Endothelial cell of umbilical vein (primary cell): Measurements from ENCODE around the gene LRRC17. TPM values are rescaled to one million over a fixed set of nuclear protein-coding genes. Genes with fewer than 3 reads are reported as not detected.

Experiments
- BruUV-seq: library from RNA; stranded (reverse); fragments of 400-500 nt; replicated peaks from 2 replicates; lab custom pipeline; 2021; lab: Mats Ljungman, UMichigan
- CTCF ChIA-PET: fragments of 300-600, 350-600 bp; sonication (Branson Sonifier 250); formaldehyde crosslinking; loops from one replicate; lab custom pipeline; 2021; ENCODE audit warnings: antibody characterized with exemption, inconsistent platforms; lab: Charles Lee
- POLR2A ChIA-PET: fragments of 300-600, 350-600 bp; sonication (Branson Sonifier 250); formaldehyde crosslinking; loops from one replicate; lab custom pipeline; 2021; ENCODE audit warnings: antibody characterized with exemption, inconsistent platforms; lab: Charles Lee
- DNase-seq: peaks from one replicate; pipeline ENCODE4 v3.0.0-alpha.2; 2011; ENCODE audit warnings: low read depth, low spot score
- FAIRE-seq: peaks from 2 replicates; lab custom pipeline; 2011; peaks lifted over from hg19 to GRCh38; lab: Jason Lieb, UNC
- H2AFZ ChIP-seq: 2 replicates; pipeline ENCODE4 v1.6.0; 2012; ENCODE audit warnings: low read depth, low read length, control low read depth, inconsistent platforms
- H3K27ac ChIP-seq: 2 replicates; pipeline ENCODE4 v1.5.1; 2011; ENCODE audit warnings: low read depth, mild to moderate bottlenecking, control low read depth, low read length, moderate library complexity; ENCODE audit not compliant: insufficient read depth
- H3K27me3 ChIP-seq, 2 experiments: 2 replicates each; pipeline versions ENCODE4 v1.6.0 to v1.6.1; 2011; ENCODE audit warnings: low read length in 2 of 2, mixed read lengths in 1 of 2; ENCODE audit not compliant: control insufficient read depth in 2 of 2, insufficient read depth in 2 of 2
- H3K36me3 ChIP-seq, 2 experiments: 2 replicates in 1 of 2; 3 replicates in 1 of 2; pipeline ENCODE4 v1.5.1; 2011; ENCODE audit warnings: low read length in 2 of 2, mild to moderate bottlenecking in 1 of 2, moderate library complexity in 1 of 2; ENCODE audit not compliant: control insufficient read depth in 2 of 2, insufficient read depth in 2 of 2; ENCODE audit errors: extremely low read depth in 1 of 2
- H3K4me1 ChIP-seq: 3 replicates; pipeline ENCODE4 v1.5.1; 2011; ENCODE audit warnings: mild to moderate bottlenecking, low read length; ENCODE audit not compliant: control insufficient read depth, insufficient read depth; ENCODE audit errors: extremely low read depth
- H3K4me2 ChIP-seq: 2 replicates; pipeline ENCODE4 v1.6.1; 2011; ENCODE audit warnings: low read length, control low read depth, mixed read lengths; ENCODE audit not compliant: insufficient read depth
- H3K4me3 ChIP-seq, 3 experiments: fragments of 200-600 bp in 1 of 3; sonication (generic), shearing (Covaris generic) in 1 of 3; replicated peaks in 1 of 3; 2 replicates each; pipeline ENCODE4 v1.5.1; 2011 to 2016; ENCODE audit warnings: control low read depth in 3 of 3, low read length in 3 of 3, mild to moderate bottlenecking in 2 of 3, inconsistent platforms in 1 of 3, low read depth in 1 of 3, moderate library complexity in 1 of 3; ENCODE audit not compliant: insufficient read depth in 1 of 3
- H3K79me2 ChIP-seq: 2 replicates; pipeline ENCODE4 v1.6.0; 2012; ENCODE audit warnings: low read length, inconsistent platforms; ENCODE audit not compliant: control insufficient read depth, insufficient read depth
- H3K9ac ChIP-seq: replicated peaks from 2 replicates; pipeline ENCODE3; 2011; ENCODE audit warnings: low read length, control low read depth; ENCODE audit not compliant: insufficient read depth; ENCODE audit errors: extremely low read depth
- H3K9me1 ChIP-seq: replicated peaks from 3 replicates; pipeline ENCODE4 v1.6.0; 2011; ENCODE audit warnings: mild to moderate bottlenecking, low read length; ENCODE audit not compliant: control insufficient read depth, insufficient read depth; ENCODE audit errors: extremely low read depth
- H3K9me3 ChIP-seq: replicated peaks from 2 replicates; pipeline ENCODE4 v1.5.1; 2012; ENCODE audit warnings: low read length, inconsistent platforms; ENCODE audit not compliant: control insufficient read depth, insufficient read depth
- H4K20me1 ChIP-seq: replicated peaks from 2 replicates; pipeline ENCODE3; 2011; ENCODE audit warnings: mild to moderate bottlenecking, low read length; ENCODE audit not compliant: control insufficient read depth, insufficient read depth; ENCODE audit errors: extremely low read depth
- CTCF ChIP-seq, 2 donors: IDR thresholded peaks; 1 replicate in 1 of 2; 2 replicates in 1 of 2; pipeline ENCODE4 v1.5.1; 2011; ENCODE audit warnings: low read length in 2 of 2, mild to moderate bottlenecking in 2 of 2, moderate library complexity in 2 of 2, control low read depth in 1 of 2, inconsistent platforms in 1 of 2, low read depth in 1 of 2; ENCODE audit not compliant: insufficient read depth in 1 of 2; ENCODE audit errors: extremely low read depth in 1 of 2
- EZH2 ChIP-seq: IDR thresholded peaks from 2 replicates; pipeline ENCODE4 v1.6.1; 2012; ENCODE audit warnings: borderline replicate concordance, low read depth, mild to moderate bottlenecking, moderate library complexity, low read length, inconsistent platforms; ENCODE audit not compliant: severe bottlenecking
- FOS ChIP-seq: IDR thresholded peaks from 2 replicates; pipeline ENCODE4 v1.6.1; 2011; ENCODE audit warnings: mild to moderate bottlenecking, low read length, moderate library complexity, borderline replicate concordance; ENCODE audit not compliant: insufficient read depth
- GATA2 ChIP-seq: IDR thresholded peaks from 2 replicates; pipeline ENCODE4 v1.7.0; 2011; ENCODE audit warnings: low read depth, mild to moderate bottlenecking, moderate library complexity, mixed read lengths, low read length; ENCODE audit not compliant: insufficient read length, insufficient read depth
- JUN ChIP-seq: IDR thresholded peaks from 2 replicates; pipeline ENCODE4 v1.6.1; 2011; ENCODE audit warnings: borderline replicate concordance, low read depth; ENCODE audit not compliant: insufficient read length, insufficient read depth
- MAX ChIP-seq: IDR thresholded peaks from 2 replicates; pipeline ENCODE4 v1.6.1; 2011; ENCODE audit not compliant: insufficient read depth, insufficient read length
- MYC ChIP-seq: IDR thresholded peaks from one replicate; pipeline ENCODE4 v1.6.1; 2011; ENCODE audit warnings: mild to moderate bottlenecking, low read depth, low read length
- POLR2A ChIP-seq: IDR thresholded peaks from 2 replicates; pipeline ENCODE4 v1.6.1; 2012; ENCODE audit warnings: low read depth, mild to moderate bottlenecking, control low read depth, low read length
- POLR2AphosphoS5 ChIP-seq: IDR thresholded peaks from 2 replicates; pipeline ENCODE4 v1.6.1; 2012; ENCODE audit warnings: low read depth, mild to moderate bottlenecking, control low read depth, low read length, moderate library complexity; ENCODE audit not compliant: insufficient read depth
- dilution Hi-C: fragments of 300-500 bp; cut with MboI; formaldehyde crosslinking; loops from one replicate; pipeline ENCODE4 v1.15.0; 2019; ENCODE audit warnings: low sequenced_read_pairs; ENCODE audit not compliant: extremely low pct_ligation_motif_present
- intact Hi-C: fragments of 100-400 bp; cut with micrococcal nuclease; formaldehyde crosslinking; loops from one replicate; pipeline ENCODE4 v1.10.0; 2022
- polyA plus RNA-seq, 4 experiments: library from polyadenylated mRNA; depleted of rRNA in 3 of 4; stranded (reverse) in 3 of 4; unstranded in 1 of 4; fragments of >200 nt; gene quantifications; 2 replicates each; pipeline versions ENCODE4 v1.2.1 to v1.2.3, GENCODE V29; 2011 to 2012; ENCODE audit warnings: missing spikeins in 1 of 4
- total RNA-seq: library from RNA; stranded (reverse); gene quantifications from 2 replicates; pipeline ENCODE4 v1.2.3, GENCODE V29; 2021

The LRRC17 gene
- total and polyA plus RNA-seq, 2 donors (not counting 3 experiments of a cell fraction or from before 2014, with no cell fraction given), result 22.7 to 33.7 TPM

GRCh38 chr7:102873470-102874165 is 39.2 kb upstream of the LRRC17 start:
- ChIA-PET CTCF (interaction anchor here (0.9 to 5.1 kb wide), 9 partner anchors 15 to 192 kb away, joined by 3 to 62 read pairs (median 5); no protein-coding TSS in a partner anchor), POLR2A (interaction anchor here (0.5 to 1.6 kb wide), 3 partner anchors 37 to 258 kb away, joined by 3 to 4 read pairs (median 3); no protein-coding TSS in a partner anchor)
- Histone ChIP-seq H3K9me3 (no peaks in the 10 kb centered on the region), H3K4me3 (no peak overlapping the region), H3K4me2 (peak overlapping the region; percentile 43), H3K9ac (peak overlapping the region; percentile 95), H3K36me3 (no peaks in the 10 kb centered on the region), H3K4me1 (peaks cover 59% of the 10 kb centered on the region), H2AFZ (no peak overlapping the region), H4K20me1 (no peaks in the 10 kb centered on the region), H3K27me3 (no peaks in the 10 kb centered on the region), H3K27ac (peak overlapping the region; percentile 98), H3K9me1 (no peaks in the 10 kb centered on the region), H3K79me2 (no peaks in the 10 kb centered on the region)
- intact Hi-C loops, result loop anchor here (1.0 to 2.0 kb wide), 4 partner anchors 37 to 115 kb away; no protein-coding TSS in a partner anchor
- dilution Hi-C loops, result no loop called here
- TF ChIP-seq FOS, result no peak
- TF ChIP-seq EZH2, result no peak
- no peak for TF ChIP-seq CTCF (IDR thresholded peaks at IDR 0.05; ENCODE audit: extremely low read depth in 1 of 2, insufficient read depth in 1 of 2, low read depth in 1 of 2, low read length in 2 of 2)
- no peak for TF ChIP-seq POLR2A
- no peak for TF ChIP-seq MYC
- no peak for TF ChIP-seq GATA2
- no peak for TF ChIP-seq MAX
- no peak for TF ChIP-seq JUN
- TF ChIP-seq POLR2AphosphoS5, result no peak
- BruUV-seq, result TSS peak; percentile 39
- FAIRE-seq, result no peak
- DNase-seq, result no peak
